K562 (cell line): ENCODE measurements around the gene ALG8.

Source experiments
- EZH2 ChIP-seq: IDR thresholded peaks from 2 replicates; pipeline ENCODE4 v1.6.1; 2012; ENCODE audit warnings: low read depth, mild to moderate bottlenecking, inconsistent platforms, low read length, borderline replicate concordance
- ZFX ChIP-seq: sonication (generic); formaldehyde crosslinking; IDR thresholded peaks from 2 replicates; pipeline ENCODE4 v1.8.0; 2022; ENCODE audit warnings: mild to moderate bottlenecking, missing genetic modification reagents, moderate library complexity
- ZNF586 ChIP-seq: fragments of 450-650 bp; formaldehyde crosslinking; conservative IDR thresholded peaks from 2 replicates; pipeline ENCODE4 v1.4.0; 2020; ENCODE audit warnings: mild to moderate bottlenecking, moderate library complexity

DNA sequence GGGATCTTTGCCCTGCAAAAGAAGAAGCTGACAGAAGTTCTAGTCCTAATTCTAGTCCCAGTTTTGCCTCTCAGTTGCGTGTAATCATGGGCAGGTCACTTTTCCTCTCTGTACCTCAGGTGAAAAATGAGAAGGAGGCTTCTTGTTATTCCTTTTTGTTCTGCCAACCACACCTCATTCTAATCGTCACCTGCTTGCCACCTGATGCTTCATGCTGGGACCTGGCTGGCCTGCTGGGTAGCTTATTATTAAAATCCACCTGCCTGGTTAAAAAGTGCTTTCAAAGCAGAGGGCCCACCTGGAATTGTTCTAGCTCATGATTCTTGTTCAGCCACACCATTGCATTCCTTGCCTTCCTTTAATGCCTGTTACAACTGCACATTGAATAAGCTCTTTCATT lies 8.4 kb upstream of the ALG8 start:
- no peak for TF ChIP-seq ZNF586
- TF ChIP-seq ZFX (CRISPR knock-in tag): no peak
- TF ChIP-seq EZH2: no peak
